ENCODE data around the gene MCOLN2.
A peak's percentile ranks its signal among the peaks of the same experiment; 100 is the strongest.

MCOLN2 gene

DNA sequence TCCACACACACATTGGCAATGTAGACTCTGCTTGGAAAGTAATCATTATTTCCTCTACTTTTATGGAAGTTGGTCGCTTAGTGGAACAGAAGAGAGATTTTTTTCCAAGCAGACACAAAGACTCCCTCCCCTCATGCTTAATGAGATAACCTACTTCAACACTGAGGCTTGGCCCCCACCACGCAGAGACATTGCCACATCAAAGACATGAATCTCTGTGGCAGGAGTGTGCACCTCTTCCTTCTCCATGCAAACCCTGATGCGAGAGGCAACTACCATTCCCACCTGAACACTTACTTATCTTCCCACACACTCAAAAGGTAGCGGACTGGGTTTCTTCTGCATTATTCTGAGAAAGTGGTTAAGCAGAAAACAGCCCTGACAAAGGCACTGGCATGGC is 66.6 kb downstream of the MCOLN2 start:
- no peak overlapping the region for H2AFZ ChIP-seq (ENCODE audit: low read depth, low read length)
- peaks cover 6% of the 10 kb centered on the region for H3K4me1 ChIP-seq (ENCODE audit: insufficient read depth, low read length)
- no peak overlapping the region for H3K4me2 ChIP-seq (ENCODE audit: insufficient read depth, low read length)
- ATAC-seq (ENCODE audit: insufficient read depth, low read depth) (peak; percentile 100), DNase-seq (peak; percentile 66)
- TF ChIP-seq, protein P1, sequence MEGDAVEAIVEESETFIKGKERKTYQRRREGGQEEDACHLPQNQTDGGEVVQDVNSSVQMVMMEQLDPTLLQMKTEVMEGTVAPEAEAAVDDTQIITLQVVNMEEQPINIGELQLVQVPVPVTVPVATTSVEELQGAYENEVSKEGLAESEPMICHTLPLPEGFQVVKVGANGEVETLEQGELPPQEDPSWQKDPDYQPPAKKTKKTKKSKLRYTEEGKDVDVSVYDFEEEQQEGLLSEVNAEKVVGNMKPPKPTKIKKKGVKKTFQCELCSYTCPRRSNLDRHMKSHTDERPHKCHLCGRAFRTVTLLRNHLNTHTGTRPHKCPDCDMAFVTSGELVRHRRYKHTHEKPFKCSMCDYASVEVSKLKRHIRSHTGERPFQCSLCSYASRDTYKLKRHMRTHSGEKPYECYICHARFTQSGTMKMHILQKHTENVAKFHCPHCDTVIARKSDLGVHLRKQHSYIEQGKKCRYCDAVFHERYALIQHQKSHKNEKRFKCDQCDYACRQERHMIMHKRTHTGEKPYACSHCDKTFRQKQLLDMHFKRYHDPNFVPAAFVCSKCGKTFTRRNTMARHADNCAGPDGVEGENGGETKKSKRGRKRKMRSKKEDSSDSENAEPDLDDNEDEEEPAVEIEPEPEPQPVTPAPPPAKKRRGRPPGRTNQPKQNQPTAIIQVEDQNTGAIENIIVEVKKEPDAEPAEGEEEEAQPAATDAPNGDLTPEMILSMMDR (IDR thresholded peaks at IDR 0.05; ENCODE audit: borderline replicate concordance, extremely low read depth, low read length, poor library complexity, severe bottlenecking): no peak
- no peak for TF ChIP-seq EZH2 (IDR thresholded peaks at IDR 0.05; ENCODE audit: borderline replicate concordance, low read depth, low read length, severe bottlenecking)
- no peak overlapping the region for H3K9ac ChIP-seq (ENCODE audit: low read depth, low read length)
- no peaks in the 10 kb centered on the region for H3K9me3 ChIP-seq (ENCODE audit: insufficient read depth, low read length, severe bottlenecking)
- peaks cover 11% of the 10 kb centered on the region for H3K27me3 ChIP-seq (ENCODE audit: insufficient read depth, low read length, poor library complexity)
- H3K36me3 ChIP-seq (ENCODE audit: insufficient read depth, low read length): no peaks in the 10 kb centered on the region
- H3K4me3 ChIP-seq (ENCODE audit: low read depth in 1 of 2, low read length in 2 of 2): no peak overlapping the region
- no peak overlapping the region for H3K27ac ChIP-seq (ENCODE audit: low read length)
- H3K79me2 ChIP-seq (ENCODE audit: insufficient read depth, low read length): no peaks in the 10 kb centered on the region
- H4K20me1 ChIP-seq (ENCODE audit: insufficient read depth, low read length): no peaks in the 10 kb centered on the region

DNA sequence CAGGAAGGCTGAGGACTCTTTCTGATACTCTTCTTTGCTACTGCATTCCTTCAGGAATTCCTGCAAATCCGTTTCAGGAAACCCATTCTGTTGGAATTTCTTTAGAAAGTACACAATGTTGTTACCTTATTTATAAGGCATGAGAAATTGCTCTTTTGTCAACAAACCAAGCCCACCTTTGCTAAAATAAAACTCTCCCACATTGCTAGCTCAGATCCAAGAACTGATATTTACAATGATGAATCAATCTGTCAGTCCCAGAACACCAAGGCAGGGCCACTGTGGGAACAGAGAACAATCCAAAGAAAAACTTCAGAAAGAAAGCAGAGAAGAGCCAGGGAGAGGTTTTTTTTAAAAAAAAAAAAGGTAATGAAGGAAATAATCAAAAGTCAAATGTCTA is 67.3 kb downstream of the MCOLN2 start:
- no peak overlapping the region for H3K4me2 ChIP-seq (ENCODE audit: insufficient read depth, low read length)
- no peak overlapping the region for H3K4me3 ChIP-seq (ENCODE audit: low read depth in 1 of 2, low read length in 2 of 2)
- H2AFZ ChIP-seq (ENCODE audit: low read depth, low read length): no peak overlapping the region
- no peaks in the 10 kb centered on the region for H3K36me3 ChIP-seq (ENCODE audit: insufficient read depth, low read length)
- H3K9me3 ChIP-seq (ENCODE audit: insufficient read depth, low read length, severe bottlenecking): no peaks in the 10 kb centered on the region
- H3K9ac ChIP-seq (ENCODE audit: low read depth, low read length): no peak overlapping the region
- peaks cover 11% of the 10 kb centered on the region for H3K27me3 ChIP-seq (ENCODE audit: insufficient read depth, low read length, poor library complexity)
- H4K20me1 ChIP-seq (ENCODE audit: insufficient read depth, low read length): no peaks in the 10 kb centered on the region
- no peak for DNase-seq
- TF ChIP-seq EZH2 (IDR thresholded peaks at IDR 0.05; ENCODE audit: borderline replicate concordance, low read depth, low read length, severe bottlenecking): no peak
- TF ChIP-seq, protein P1 (IDR thresholded peaks at IDR 0.05; ENCODE audit: borderline replicate concordance, extremely low read depth, low read length, poor library complexity, severe bottlenecking): no peak
- H3K27ac ChIP-seq (ENCODE audit: low read length): no peak overlapping the region
- no peaks in the 10 kb centered on the region for H3K79me2 ChIP-seq (ENCODE audit: insufficient read depth, low read length)
- H3K4me1 ChIP-seq (ENCODE audit: insufficient read depth, low read length): peaks cover 6% of the 10 kb centered on the region
- no peak for ATAC-seq (ENCODE audit: insufficient read depth, low read depth)

DNA sequence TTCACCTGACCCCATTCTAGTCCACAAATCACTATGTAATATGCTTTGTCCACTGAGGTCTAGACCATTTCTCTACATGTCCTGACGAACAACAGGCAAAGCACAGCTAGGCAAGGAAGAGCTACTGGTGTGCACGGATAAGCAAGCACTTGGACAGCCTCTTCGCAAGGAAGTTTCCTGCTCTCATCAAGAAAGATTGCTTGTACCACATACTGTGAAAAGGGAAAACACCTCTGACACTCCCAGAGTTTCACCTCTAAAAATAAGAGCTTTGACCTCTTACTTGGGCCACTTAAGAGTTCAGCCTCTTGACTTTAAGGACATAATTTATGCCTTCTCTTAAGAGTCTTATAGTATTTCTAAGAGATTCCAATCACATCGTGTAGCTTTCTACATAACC is 67.9 kb downstream of the MCOLN2 start:
- H3K36me3 ChIP-seq (ENCODE audit: insufficient read depth, low read length): no peaks in the 10 kb centered on the region

More for the DNA sequence above, 67.9 kb downstream of the MCOLN2 start:
- H3K9ac ChIP-seq (ENCODE audit: low read depth, low read length): no peak overlapping the region
- no peaks in the 10 kb centered on the region for H4K20me1 ChIP-seq (ENCODE audit: insufficient read depth, low read length)
- ATAC-seq (ENCODE audit: insufficient read depth, low read depth) (no peak), DNase-seq (no peak)
- no peaks in the 10 kb centered on the region for H3K9me3 ChIP-seq (ENCODE audit: insufficient read depth, low read length, severe bottlenecking)
- peaks cover 11% of the 10 kb centered on the region for H3K27me3 ChIP-seq (ENCODE audit: insufficient read depth, low read length, poor library complexity)
- H2AFZ ChIP-seq (ENCODE audit: low read depth, low read length): no peak overlapping the region
- no peak overlapping the region for H3K4me2 ChIP-seq (ENCODE audit: insufficient read depth, low read length)
- no peak overlapping the region for H3K27ac ChIP-seq (ENCODE audit: low read length)
- no peaks in the 10 kb centered on the region for H3K79me2 ChIP-seq (ENCODE audit: insufficient read depth, low read length)
- TF ChIP-seq, protein P1 (IDR thresholded peaks at IDR 0.05; ENCODE audit: borderline replicate concordance, extremely low read depth, low read length, poor library complexity, severe bottlenecking): no peak
- TF ChIP-seq EZH2 (IDR thresholded peaks at IDR 0.05; ENCODE audit: borderline replicate concordance, low read depth, low read length, severe bottlenecking): no peak
- no peak overlapping the region for H3K4me3 ChIP-seq (ENCODE audit: low read depth in 1 of 2, low read length in 2 of 2)
- H3K4me1 ChIP-seq (ENCODE audit: insufficient read depth, low read length): peaks cover 6% of the 10 kb centered on the region

Measured in DND-41 (cell line).